ENCODE data around the gene CLK2. TPM values are rescaled to one million over a fixed set of nuclear protein-coding genes. Genes with fewer than 3 reads are reported as not detected.

CLK2 gene
- total and polyA plus RNA-seq, 2 of the 13 experiments (the other 11 are each of a cell fraction or from before 2014, with no cell fraction given), result 20.1 to 73.5 TPM

GRCh38 chr1:155285631-155286044 lies 12.3 kb upstream of the CLK2 start (continued):
- TF ChIP-seq FOXC1 (CRISPR knock-in tag; IDR thresholded peaks at IDR 0.05; ENCODE audit: borderline replicate concordance) (peak; percentile 53; the same call in 1 of the 2 replicates), NR2F6 (IDR thresholded peaks at IDR 0.05) (no peak), NR2F6 (CRISPR knock-in tag; IDR thresholded peaks at IDR 0.05) (0 out of 2 replicates have a peak, but pooled peaks have one; percentile 26), NCOA5 (CRISPR knock-in tag; IDR thresholded peaks at IDR 0.05) (no peak), KLF13 (CRISPR knock-in tag; IDR thresholded peaks at IDR 0.05) (no peak), HNF1B (CRISPR knock-in tag; IDR thresholded peaks at IDR 0.05) (peak; percentile 74), U2AF1 (optimal IDR thresholded peaks at IDR 0.05; ENCODE audit: low read depth, low read length) (no peak), ZBTB7A (CRISPR knock-in tag; IDR thresholded peaks at IDR 0.05) (peak; percentile 64; the same call in 1 of the 2 replicates), E2F5 (CRISPR knock-in tag; conservative IDR thresholded peaks at IDR 0.05) (no peak), AGO2 (optimal IDR thresholded peaks at IDR 0.05; ENCODE audit: low read depth, low read length) (peak; percentile 24), ZNF546 (CRISPR knock-in tag; conservative IDR thresholded peaks at IDR 0.05) (0 out of 2 replicates have a peak, but pooled peaks have one; percentile 16), ZNF749 (CRISPR knock-in tag; IDR thresholded peaks at IDR 0.05; ENCODE audit: borderline replicate concordance) (no peak), IRF2 (CRISPR knock-in tag; IDR thresholded peaks at IDR 0.05) (no peak), ZFY (CRISPR knock-in tag; IDR thresholded peaks at IDR 0.05) (peak; percentile 31; the same call in 1 of the 2 replicates), ZNF691 (CRISPR knock-in tag; IDR thresholded peaks at IDR 0.05; ENCODE audit: borderline replicate concordance, low read depth) (0 out of 2 replicates have a peak, but pooled peaks have one; percentile 56), ZNF414 (CRISPR knock-in tag; IDR thresholded peaks at IDR 0.05) (peak; percentile 60), TOPORS (CRISPR knock-in tag; IDR thresholded peaks at IDR 0.05) (0 out of 2 replicates have a peak, but pooled peaks have one; percentile 10), ZC3H13 (CRISPR knock-in tag; IDR thresholded peaks at IDR 0.05) (no peak), ELF4 (CRISPR knock-in tag; IDR thresholded peaks at IDR 0.05; ENCODE audit: borderline replicate concordance) (no peak), ZNF724P (CRISPR knock-in tag; IDR thresholded peaks at IDR 0.05; ENCODE audit: borderline replicate concordance) (no peak), ZSCAN5A (CRISPR knock-in tag; IDR thresholded peaks at IDR 0.05; ENCODE audit: borderline replicate concordance) (no peak), ZNF234 (CRISPR knock-in tag; conservative IDR thresholded peaks at IDR 0.05) (no peak), ZNF576 (CRISPR knock-in tag; IDR thresholded peaks at IDR 0.05) (no peak), RXRA (CRISPR knock-in tag; IDR thresholded peaks at IDR 0.05) (peak; percentile 93), CAMTA2 (CRISPR knock-in tag; IDR thresholded peaks at IDR 0.05; ENCODE audit: borderline replicate concordance) (peak; percentile 28; the same call in 1 of the 2 replicates), ZNF652 (CRISPR knock-in tag; IDR thresholded peaks at IDR 0.05; ENCODE audit: borderline replicate concordance, low read depth) (no peak), GATAD2A (CRISPR knock-in tag; IDR thresholded peaks at IDR 0.05) (peak; percentile 38; the same call in 1 of the 2 replicates)

All from HepG2 (cell line).